H9 (cell line): ENCODE measurements around the gene ERC2. TPM values are rescaled to one million over a fixed set of nuclear protein-coding genes. Genes with fewer than 3 reads are reported as not detected.

Source experiments
- DNase-seq: peaks from one replicate; pipeline ENCODE4 v3.0.0-alpha.2; 2017
- H2AFZ ChIP-seq: one replicate; pipeline ENCODE4 v1.6.1; 2013; ENCODE audit warnings: mild to moderate bottlenecking, low read length, control low read depth, moderate library complexity
- H2AK5ac ChIP-seq: 2 replicates; pipeline ENCODE4 v1.6.1; 2013; ENCODE audit warnings: low read length, control low read depth, mixed read lengths; ENCODE audit not compliant: insufficient read length
- H2BK120ac ChIP-seq: one replicate; pipeline ENCODE4 v1.6.1; 2013; ENCODE audit warnings: low read depth, mild to moderate bottlenecking, low read length, control low read depth, inconsistent platforms; ENCODE audit not compliant: poor library complexity, severe bottlenecking
- H2BK12ac ChIP-seq: 2 replicates; pipeline ENCODE4 v1.6.1; 2013; ENCODE audit warnings: low read length, control low read depth, mixed read lengths, low read depth; ENCODE audit not compliant: insufficient read length
- H2BK15ac ChIP-seq: 2 replicates; pipeline ENCODE4 v1.6.1; 2013; ENCODE audit warnings: low read depth, low read length, control low read depth
- H2BK20ac ChIP-seq: one replicate; pipeline ENCODE4 v1.6.1; 2013; ENCODE audit warnings: low read depth, mild to moderate bottlenecking, low read length, control low read depth, inconsistent platforms; ENCODE audit not compliant: poor library complexity, severe bottlenecking
- H2BK5ac ChIP-seq: 2 replicates; pipeline ENCODE4 v1.6.1; 2013; ENCODE audit warnings: low read length, control low read depth, mixed read lengths; ENCODE audit not compliant: insufficient read length
- H3K14ac ChIP-seq: 2 replicates; pipeline ENCODE4 v1.6.1; 2013; ENCODE audit warnings: low read length, control low read depth; ENCODE audit not compliant: insufficient read depth
- H3K18ac ChIP-seq: 2 replicates; pipeline ENCODE4 v1.6.1; 2013; ENCODE audit warnings: low read depth, mild to moderate bottlenecking, mixed read lengths, low read length, control low read depth; ENCODE audit not compliant: insufficient read length
- H3K23ac ChIP-seq: 2 replicates; pipeline ENCODE4 v1.6.1; 2013; ENCODE audit warnings: low read length, control low read depth, mixed read lengths, low read depth; ENCODE audit not compliant: insufficient read length
- H3K23me2 ChIP-seq: 2 replicates; pipeline ENCODE4 v1.6.1; 2013; ENCODE audit warnings: low read depth, mild to moderate bottlenecking, mixed read lengths, low read length, control low read depth; ENCODE audit not compliant: insufficient read length, poor library complexity, severe bottlenecking
- H3K27ac ChIP-seq: 2 replicates; pipeline ENCODE4 v1.5.1; 2013; ENCODE audit warnings: low read length, control low read depth, mixed read lengths, low read depth; ENCODE audit not compliant: insufficient read length
- H3K27me3 ChIP-seq: 2 replicates; pipeline ENCODE4 v1.6.1; 2013; ENCODE audit warnings: low read length, control low read depth, inconsistent platforms; ENCODE audit not compliant: insufficient read depth
- H3K4ac ChIP-seq: 2 replicates; pipeline ENCODE4 v1.6.1; 2013; ENCODE audit warnings: low read depth, mild to moderate bottlenecking, control low read depth, inconsistent platforms, low read length, moderate library complexity
- H3K4me1 ChIP-seq: 2 replicates; pipeline ENCODE4 v1.6.1; 2013; ENCODE audit warnings: low read length, control low read depth, inconsistent platforms; ENCODE audit not compliant: insufficient read depth
- H3K4me2 ChIP-seq: 2 replicates; pipeline ENCODE4 v1.6.1; 2013; ENCODE audit warnings: low read length, control low read depth, mixed read lengths; ENCODE audit not compliant: insufficient read length, insufficient read depth
- H3K56ac ChIP-seq: 2 replicates; pipeline ENCODE4 v1.6.1; 2013; ENCODE audit warnings: low read depth, mild to moderate bottlenecking, mixed read lengths, low read length, control low read depth; ENCODE audit not compliant: insufficient read length
- H3K79me1 ChIP-seq: 2 replicates; pipeline ENCODE4 v1.6.1; 2013; ENCODE audit warnings: low read depth, mild to moderate bottlenecking, moderate library complexity, low read length, control low read depth, inconsistent platforms; ENCODE audit not compliant: insufficient read depth, poor library complexity, severe bottlenecking
- H3K79me2 ChIP-seq: 2 replicates; pipeline ENCODE4 v1.6.1; 2013; ENCODE audit warnings: low read length, control low read depth, inconsistent platforms; ENCODE audit not compliant: insufficient read depth
- H3K9ac ChIP-seq: 2 replicates; pipeline ENCODE4 v1.6.1; 2013; ENCODE audit warnings: low read length, control low read depth, mixed read lengths; ENCODE audit not compliant: insufficient read length; ENCODE audit errors: extremely low read depth
- H3K9me3 ChIP-seq: one replicate; pipeline ENCODE4 v1.6.1; 2013; ENCODE audit warnings: low read depth, low read length, inconsistent platforms; ENCODE audit not compliant: control insufficient read depth
- H3T11ph ChIP-seq: one replicate; pipeline ENCODE4 v1.6.1; 2013; ENCODE audit warnings: mild to moderate bottlenecking, low read length, control low read depth, inconsistent platforms
- H4K20me1 ChIP-seq: one replicate; pipeline ENCODE4 v1.6.1; 2013; ENCODE audit not compliant: control insufficient read depth, insufficient read length, insufficient read depth
- H4K5ac ChIP-seq: 2 replicates; pipeline ENCODE4 v1.6.1; 2013; ENCODE audit warnings: low read depth, mild to moderate bottlenecking, mixed read lengths, low read length, control low read depth; ENCODE audit not compliant: insufficient read length
- H4K8ac ChIP-seq: replicated peaks from 2 replicates; pipeline ENCODE4 v1.6.1; 2013; ENCODE audit warnings: low read length, control low read depth, mixed read lengths, low read depth; ENCODE audit not compliant: insufficient read length
- H4K91ac ChIP-seq: 2 replicates; pipeline ENCODE4 v1.6.1; 2013; ENCODE audit warnings: low read depth, mild to moderate bottlenecking, moderate library complexity, mixed read lengths, low read length, control low read depth; ENCODE audit not compliant: insufficient read length
- H3K27ac Mint-ChIP-seq, 3 experiments: 2 replicates in 2 of 3; 3 replicates in 1 of 3; pipeline ENCODE4 v1.8.0; 2020 to 2021; ENCODE audit warnings: mixed read lengths in 3 of 3, mild to moderate bottlenecking in 1 of 3, moderate library complexity in 1 of 3
- H3K27me3 Mint-ChIP-seq: 2 replicates; pipeline ENCODE4 v1.8.0; 2021; ENCODE audit warnings: low read depth, mild to moderate bottlenecking, moderate library complexity, mixed read lengths
- H3K36me3 Mint-ChIP-seq, 3 experiments: 2 replicates in 2 of 3; 3 replicates in 1 of 3; pipeline ENCODE4 v1.8.0; 2020 to 2021; ENCODE audit warnings: low read depth in 3 of 3, mixed read lengths in 3 of 3; ENCODE audit not compliant: insufficient read depth in 1 of 3
- H3K4me1 Mint-ChIP-seq, 2 experiments: 2 replicates each; pipeline ENCODE4 v1.8.0; 2020; ENCODE audit warnings: mixed read lengths in 2 of 2
- H3K4me3 Mint-ChIP-seq, 2 experiments: 2 replicates in 1 of 2; 3 replicates in 1 of 2; pipeline ENCODE4 v1.8.0; 2020 to 2021; ENCODE audit warnings: mild to moderate bottlenecking in 2 of 2, mixed read lengths in 2 of 2, moderate library complexity in 1 of 2
- H3K9me3 Mint-ChIP-seq, 2 experiments: 2 replicates in 1 of 2; 3 replicates in 1 of 2; pipeline ENCODE4 v1.8.0; 2020; ENCODE audit warnings: mild to moderate bottlenecking in 2 of 2, mixed read lengths in 2 of 2, moderate library complexity in 1 of 2
- CTCF ChIP-seq: fragments of 200-600 bp; sonication (generic); conservative IDR thresholded peaks from 3 replicates; pipeline ENCODE4 v1.8.0; 2021; ENCODE audit warnings: antibody characterized with exemption, mild to moderate bottlenecking
- whole genome bisulfite sequencing: extraction: QIAGEN DNeasy Blood & Tissue Kit; methylation state at CpG from one replicate; pipeline ENCODE4 v1.1.7; 2013; ENCODE audit warnings: missing lambda C conversion rate, low lambda C conversion rate, mixed read lengths; ENCODE audit not compliant: insufficient read length; ENCODE audit errors: extremely low coverage; 5-methylcytosine and 5-hydroxymethylcytosine counted together
- total RNA-seq: library from RNA; stranded (reverse); gene quantifications from 2 replicates; pipeline ENCODE4 v1.2.1, GENCODE V29; 2021

Gene ERC2
- total RNA-seq, 1 experiment from 2014 or later, result 15.4 TPM

- H3K79me1 ChIP-seq, result no peaks in the 10 kb centered on the region
- WGBS, result no CpG with 5 or more reads among the region's 7 CpGs
- Mint-ChIP-seq H3K27me3 (no peaks in the 10 kb centered on the region), H3K4me1 (peaks cover 18 to 26% of the 10 kb centered on the region in 2 experiments), H3K4me3 (no peak overlapping the region), H3K27ac (peak overlapping the region; percentile 59 to 95 (median 71); a peak in 5 of 7 replicates), H3K9me3 (no peaks in the 10 kb centered on the region), H3K36me3 (no peaks in the 10 kb centered on the region; a peak in 1 of 7 replicates)
- no peak overlapping the region for H4K8ac ChIP-seq
- H2BK20ac ChIP-seq, result no peak overlapping the region
- H3K4me1 ChIP-seq, result no peaks in the 10 kb centered on the region
- no peak overlapping the region for H3K9ac ChIP-seq
- H3K4ac ChIP-seq, result no peak overlapping the region
- no peaks in the 10 kb centered on the region for H3K23me2 ChIP-seq
- H3K4me2 ChIP-seq, result no peak overlapping the region
- H3K27ac ChIP-seq, result no peak overlapping the region
- no peak overlapping the region for H2AK5ac ChIP-seq
- no peak overlapping the region for H4K91ac ChIP-seq
- H2BK5ac ChIP-seq, result no peak overlapping the region
- no peak overlapping the region for H3K18ac ChIP-seq
- DNase-seq, result no peak
- no peak for TF ChIP-seq CTCF
- H3K27me3 ChIP-seq, result no peaks in the 10 kb centered on the region
- H2BK15ac ChIP-seq, result no peak overlapping the region
- no peak overlapping the region for H3K14ac ChIP-seq
- no peak overlapping the region for H2BK12ac ChIP-seq
- no peaks in the 10 kb centered on the region for H3K79me2 ChIP-seq
- no peaks in the 10 kb centered on the region for H4K20me1 ChIP-seq
- H4K5ac ChIP-seq, result no peak overlapping the region
- no peak overlapping the region for H3K56ac ChIP-seq
- no peak overlapping the region for H3K23ac ChIP-seq
- H2AFZ ChIP-seq, result no peak overlapping the region
- no peak overlapping the region for H3T11ph ChIP-seq
- H2BK120ac ChIP-seq, result no peak overlapping the region
- H3K9me3 ChIP-seq, result no peaks in the 10 kb centered on the region
These were observed 579.9 kb downstream of the ERC2 start for GRCh38 chr3:55888282-55888885.
